HG03280 (cell line): ENCODE measurements around the gene FRS2.
"Not testable (repeated sequence)": the region's sequence is repeated elsewhere in the genome, so short reads cannot be mapped to it uniquely, and the experiment has no call there.

ENCODE experiments used
- ATAC-seq: cut with Tn5 transposase; IDR thresholded peaks from one replicate; pipeline ENCODE4 v1.9.1; 2021; ENCODE audit warnings: mild to moderate bottlenecking, moderate library complexity; ENCODE audit not compliant: unreplicated experiment

The FRS2 gene

DNA sequence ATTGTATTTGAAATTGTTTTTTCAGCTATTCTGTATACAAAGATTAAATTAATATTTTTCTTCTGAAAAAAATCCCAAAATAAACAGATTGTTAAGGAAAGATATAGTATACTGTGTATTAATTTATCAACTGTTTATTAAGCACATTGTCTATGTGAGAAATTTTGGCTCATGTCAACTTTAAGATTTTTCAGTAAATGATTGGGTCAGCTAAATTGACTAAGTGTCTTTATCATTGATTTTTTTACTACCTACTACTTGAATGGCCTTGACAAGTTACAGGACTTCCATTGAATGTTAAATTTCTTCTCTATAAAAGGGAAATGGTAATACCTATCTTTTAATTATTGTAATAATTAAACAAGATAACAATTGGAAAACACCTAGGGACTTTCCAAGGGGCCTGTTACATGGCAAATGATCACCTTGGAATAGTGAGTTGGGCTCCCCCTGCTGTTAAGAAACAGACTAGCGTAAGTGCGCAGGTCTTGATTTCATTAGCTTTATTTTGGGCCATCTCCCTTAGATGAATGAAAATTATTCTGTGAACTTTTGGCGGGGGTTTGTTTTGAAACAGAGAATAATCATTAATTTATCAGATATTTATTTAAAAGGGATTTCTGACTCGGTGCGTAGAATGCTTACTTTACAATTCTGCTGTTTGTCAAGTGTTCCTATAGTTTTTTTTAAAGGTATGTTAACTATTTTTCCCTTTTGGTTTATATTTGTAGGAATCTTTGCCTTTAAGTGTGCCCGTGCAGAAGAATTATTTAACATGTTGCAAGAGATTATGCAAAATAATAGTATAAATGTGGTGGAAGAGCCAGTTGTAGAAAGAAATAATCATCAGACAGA is 100.6 kb downstream of the FRS2 start:
- ATAC-seq, result peak; percentile 82

DNA sequence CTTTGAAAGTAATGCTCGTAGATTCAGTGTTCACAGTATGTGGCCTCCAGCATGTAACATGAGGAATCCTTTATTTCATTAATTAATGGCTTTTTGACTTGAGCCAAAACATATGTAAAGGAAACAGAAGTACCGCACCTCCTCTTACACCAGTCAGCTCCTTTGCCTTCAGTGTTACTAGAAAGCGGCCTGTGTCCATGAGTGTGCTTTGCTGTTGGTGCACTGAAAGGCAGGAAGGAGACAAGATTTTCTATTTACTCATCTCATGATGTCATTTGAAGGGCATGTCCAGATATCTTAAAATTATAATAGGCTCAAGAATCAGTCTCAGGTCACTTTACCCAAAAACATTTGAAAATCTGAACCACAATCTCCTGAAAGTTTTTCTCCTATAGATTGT is 105.2 kb downstream of the FRS2 start:
- ATAC-seq, result no peak

DNA sequence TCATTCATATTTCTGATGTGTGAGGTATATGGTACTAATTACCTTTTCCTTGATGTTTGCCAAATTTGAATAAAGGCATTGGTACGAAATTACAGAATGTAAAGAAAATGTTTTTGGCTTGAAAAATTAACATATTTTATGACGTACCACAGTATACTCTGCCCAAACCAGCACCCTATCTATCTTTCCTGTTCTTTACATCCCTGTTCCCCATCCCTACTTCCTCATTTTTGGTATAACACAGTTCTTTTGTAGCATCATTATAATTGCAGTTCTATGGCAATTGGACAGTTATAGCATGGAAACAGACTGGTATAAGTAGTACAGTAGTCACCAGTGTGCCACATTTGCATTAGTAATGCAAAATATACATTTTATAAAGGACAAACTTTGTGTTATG is 108.1 kb downstream of the FRS2 start:
- ATAC-seq, result no peak

DNA sequence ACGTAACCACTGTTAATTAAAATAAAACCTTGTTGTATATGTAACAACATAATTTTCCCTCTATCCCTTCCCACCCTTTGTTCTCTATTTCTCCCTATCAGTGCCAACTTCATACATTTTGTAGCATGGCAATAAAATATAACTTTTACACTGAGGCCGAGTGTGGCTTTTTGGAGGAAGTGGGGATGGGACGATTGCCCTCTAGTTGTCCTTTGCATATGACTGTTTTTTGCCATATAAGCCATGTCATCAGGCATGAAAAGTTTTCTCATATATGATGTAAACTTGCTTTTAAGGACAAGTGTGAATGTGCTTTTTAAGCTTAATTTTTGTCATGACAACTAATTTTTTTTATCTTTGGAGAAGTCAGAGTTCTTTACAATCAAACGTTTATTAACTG is 108.8 kb downstream of the FRS2 start:
- no peak for ATAC-seq

DNA sequence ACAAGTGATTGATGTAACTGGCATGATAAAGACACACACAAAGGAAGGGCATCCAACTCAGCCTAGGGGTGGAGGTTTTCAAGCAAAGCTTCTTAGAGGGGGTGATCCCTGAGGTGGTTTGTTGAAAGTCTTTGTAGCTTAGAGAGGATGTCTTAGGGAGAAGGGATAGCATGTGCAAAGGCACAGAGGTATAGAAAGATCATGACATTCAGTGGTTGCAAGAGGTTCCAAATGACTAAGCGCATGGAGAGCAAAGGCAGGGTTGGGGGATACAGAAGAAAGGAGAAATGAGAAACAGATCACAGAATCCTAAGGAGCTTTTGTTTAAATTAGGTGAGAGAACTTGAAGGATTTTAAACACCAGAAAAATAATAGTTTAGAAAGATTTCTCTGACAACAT is 109.9 kb downstream of the FRS2 start:
- no peak for ATAC-seq

DNA sequence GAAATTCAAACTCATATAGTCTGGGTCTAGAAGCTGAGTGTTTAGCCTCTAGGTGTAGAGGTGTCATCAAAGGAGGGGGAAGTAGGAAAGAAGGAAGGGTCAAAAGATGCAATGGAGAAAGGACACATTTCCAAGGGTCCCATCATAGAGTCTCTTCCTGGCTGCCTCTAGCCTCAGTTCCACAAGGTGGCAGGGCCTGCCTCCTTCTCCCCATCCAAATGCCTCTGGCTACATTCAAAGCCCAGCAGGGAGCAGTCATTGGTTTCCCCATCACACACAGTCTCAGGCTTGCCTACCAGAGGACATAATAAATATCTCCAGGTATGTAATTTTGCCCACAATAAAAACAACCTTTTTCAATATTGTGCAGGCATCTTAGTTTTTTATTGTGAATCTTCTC is 113.0 kb downstream of the FRS2 start:
- ATAC-seq, result no peak

DNA sequence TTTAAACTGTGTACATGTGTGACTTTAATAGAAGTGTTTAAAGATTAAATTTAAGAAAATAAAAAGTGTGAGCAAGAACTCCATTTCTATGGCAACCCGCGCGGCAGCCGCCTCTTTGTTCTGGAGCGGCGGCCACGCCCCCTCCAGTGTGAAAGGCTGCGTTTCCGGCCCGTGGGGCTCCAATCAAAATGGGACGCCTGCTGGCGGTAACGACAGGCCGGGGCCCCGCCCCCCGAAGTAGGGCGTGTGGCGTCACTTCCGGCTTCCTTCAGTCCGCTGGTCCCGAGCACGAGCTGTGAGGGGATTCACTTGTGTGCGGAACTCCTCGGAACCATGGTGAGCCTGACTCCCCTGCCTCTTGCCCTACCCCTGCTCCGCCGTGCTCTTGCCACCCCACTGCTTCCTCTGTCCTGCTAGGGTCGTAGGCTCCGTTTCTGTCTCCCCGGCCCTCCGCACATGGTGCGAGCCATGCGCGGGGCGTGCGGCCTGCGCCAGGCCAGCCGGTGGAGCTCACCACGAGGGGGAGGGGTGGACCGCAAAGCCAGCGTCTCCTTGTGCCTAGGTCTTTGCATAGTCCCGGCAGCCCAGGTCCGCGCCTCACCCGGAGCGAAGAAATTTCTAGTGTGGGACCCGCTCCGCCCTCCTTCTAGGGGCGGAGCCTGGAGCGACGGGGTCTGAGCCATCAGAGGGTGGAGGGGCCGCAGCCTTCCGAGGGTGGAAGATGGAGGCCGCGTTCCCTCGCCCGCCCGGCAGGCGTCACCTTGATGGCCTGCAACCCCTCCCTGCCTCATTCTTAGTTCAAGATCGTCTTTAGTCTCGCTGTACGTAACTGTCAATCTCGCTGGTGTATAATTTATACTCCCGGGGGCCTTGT is 115.2 kb downstream of the FRS2 start, which contains the start of gene CCT2:
Gene CCT2 (plus strand): TSS at position 271 of the 874 bp plus-strand sequence. CDS start 63 bp downstream, at position 334.
- ATAC-seq, result peak; percentile 95

DNA sequence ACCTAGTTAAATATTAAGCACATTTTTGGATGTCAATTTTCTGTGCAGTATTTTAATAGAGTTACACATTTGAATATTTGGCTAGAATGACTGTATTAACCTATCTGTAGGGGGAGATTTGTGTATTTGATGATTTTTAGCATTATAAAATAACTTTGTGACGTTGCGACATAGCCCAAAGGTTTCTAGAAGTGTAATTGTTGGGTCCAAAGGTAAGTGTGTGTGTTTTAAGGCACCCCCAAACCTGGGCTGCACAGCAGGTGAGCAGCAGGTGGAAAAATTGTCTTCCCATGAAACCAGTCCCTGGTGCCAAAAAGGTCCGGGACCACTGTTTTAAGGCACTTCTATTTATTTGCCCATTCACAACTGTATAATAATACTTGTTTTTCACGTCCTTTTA is 118.3 kb downstream of the FRS2 start:
- ATAC-seq, result no peak

DNA sequence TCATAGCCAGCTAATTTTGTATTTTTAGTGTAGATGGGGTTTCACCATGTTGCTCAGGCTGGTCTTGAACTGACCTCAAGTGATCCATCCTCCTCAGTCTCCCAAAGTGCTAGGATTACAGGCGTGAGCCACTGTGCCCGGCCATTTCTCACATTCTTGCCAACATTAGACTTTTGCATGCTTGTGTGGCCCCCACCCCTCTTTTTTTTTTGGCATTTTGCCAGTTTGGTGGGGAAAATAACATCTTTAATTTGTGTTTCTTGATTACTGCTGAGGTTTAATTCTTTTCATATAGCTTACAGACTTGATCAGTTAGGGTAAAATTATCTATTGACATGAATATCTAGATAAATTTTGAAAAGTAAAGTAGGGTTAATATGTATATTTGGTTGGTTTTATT is 118.9 kb downstream of the FRS2 start:
- no peak for ATAC-seq

DNA sequence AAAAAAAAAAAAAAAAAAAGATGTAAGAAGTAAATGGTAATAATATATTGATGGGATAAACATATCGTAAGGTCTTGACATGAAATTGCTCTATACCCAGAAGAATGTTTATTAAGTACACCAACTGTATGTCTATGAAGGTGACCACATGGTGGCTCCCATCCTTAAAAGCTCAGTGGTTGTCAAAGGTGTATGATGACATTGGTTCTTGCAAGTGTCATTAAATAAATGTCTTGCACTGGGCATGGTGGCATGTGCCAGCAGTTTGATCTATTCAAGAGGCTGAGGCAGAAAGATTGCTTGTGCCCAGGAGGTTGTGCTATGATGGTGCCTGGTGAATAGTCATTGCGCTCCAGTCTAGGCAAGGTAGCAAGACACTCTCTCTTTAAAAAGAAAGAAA is 125.5 kb downstream of the FRS2 start:
- no peak for ATAC-seq

DNA sequence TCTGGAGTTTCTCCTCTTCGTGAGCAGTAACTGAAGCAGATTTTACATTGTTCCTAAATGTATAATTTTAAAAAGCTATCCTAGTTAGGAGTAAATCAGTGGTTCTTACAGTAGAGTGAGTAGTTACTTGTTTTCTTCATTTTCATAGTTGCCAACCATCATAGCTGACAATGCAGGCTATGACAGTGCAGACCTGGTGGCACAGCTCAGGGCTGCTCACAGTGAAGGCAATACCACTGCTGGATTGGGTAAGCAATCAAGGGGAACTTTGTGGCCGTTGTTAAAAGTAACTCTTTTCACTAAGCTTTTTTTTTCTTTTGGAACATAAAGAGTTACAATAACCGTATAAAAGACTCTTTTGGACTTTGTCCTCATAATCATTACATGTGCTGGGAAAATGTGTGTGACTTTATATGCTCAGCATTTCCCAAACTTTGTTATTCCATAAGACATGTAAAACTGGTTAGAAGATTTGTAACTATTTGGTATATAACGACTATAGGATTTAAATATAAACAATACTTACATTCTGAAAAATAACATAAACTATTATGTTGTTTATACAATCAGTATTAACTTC is 128.1 kb downstream of the FRS2 start:
- ATAC-seq, result no peak

DNA sequence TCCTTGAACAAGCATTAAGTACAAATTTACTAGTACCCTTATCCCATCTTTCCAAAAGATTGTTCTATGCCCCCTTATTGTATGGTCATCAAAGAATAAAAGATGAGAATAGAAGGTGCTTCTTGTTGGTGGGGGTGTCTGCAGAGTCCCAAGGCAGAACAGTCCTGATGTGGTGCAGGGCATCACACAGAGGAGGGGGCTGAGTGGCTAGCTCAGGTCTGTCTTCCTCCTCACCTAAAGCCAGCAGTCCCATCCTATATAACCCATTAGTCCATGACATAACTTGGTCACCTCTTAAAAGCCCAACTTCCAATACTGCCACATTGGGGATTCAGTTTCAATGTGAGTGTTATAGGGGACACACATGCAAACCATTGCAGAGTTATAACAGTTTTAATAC is 130.6 kb downstream of the FRS2 start:
- ATAC-seq, result no peak

DNA sequence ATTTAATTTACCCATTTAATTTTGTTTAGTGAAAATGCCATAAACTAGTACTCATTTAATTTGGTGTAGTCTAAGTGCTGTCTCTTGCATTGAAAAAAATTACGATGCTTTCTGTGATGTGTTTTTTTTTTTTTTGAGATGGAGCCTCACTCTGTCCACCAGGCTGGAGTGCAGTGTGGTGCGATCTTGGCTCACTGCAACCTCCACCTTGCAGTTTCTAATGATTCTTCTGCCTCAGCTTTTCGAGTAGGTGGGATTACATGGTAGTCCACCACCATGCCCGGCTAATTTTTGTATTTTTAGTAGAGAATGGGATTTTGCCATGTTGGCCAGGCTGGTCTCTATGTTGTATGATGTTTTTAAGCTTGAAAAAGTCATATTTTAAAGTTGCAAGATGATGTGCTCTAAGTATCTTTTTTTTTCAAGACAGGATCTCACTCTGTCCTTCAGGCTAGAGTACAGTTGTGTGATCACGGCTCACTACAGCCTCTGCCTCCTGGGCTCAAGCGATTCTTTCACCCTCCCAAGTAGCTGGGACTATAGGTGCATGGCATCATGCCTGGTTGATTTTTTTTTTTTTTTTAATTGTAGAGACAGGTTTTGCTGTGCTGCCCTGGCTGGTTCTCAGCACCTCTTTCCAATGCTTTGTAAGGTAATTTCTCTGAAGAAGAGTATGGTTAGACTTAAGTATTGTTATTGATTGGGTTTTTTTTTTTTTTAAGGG is 131.9 kb downstream of the FRS2 start:
- ATAC-seq, result no peak

DNA sequence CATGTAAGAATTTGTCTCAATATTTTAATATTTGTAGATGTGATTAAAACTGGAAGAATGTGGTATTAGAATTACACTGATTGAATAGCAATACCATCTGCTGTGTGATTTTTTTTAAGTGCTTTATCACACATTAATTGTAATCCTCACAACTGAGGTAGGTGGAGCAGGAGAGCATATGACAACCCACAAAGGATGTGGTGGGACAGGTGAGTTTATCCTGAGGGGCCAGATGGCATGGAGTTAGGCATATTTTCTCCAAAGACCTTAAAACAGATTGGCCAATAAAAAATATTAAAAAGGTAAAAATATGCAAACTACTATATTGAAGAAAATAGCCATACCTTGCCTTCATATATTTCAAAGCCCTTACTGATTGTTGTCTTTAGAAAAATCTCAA is 132.8 kb downstream of the FRS2 start:
- ATAC-seq, result no peak

DNA sequence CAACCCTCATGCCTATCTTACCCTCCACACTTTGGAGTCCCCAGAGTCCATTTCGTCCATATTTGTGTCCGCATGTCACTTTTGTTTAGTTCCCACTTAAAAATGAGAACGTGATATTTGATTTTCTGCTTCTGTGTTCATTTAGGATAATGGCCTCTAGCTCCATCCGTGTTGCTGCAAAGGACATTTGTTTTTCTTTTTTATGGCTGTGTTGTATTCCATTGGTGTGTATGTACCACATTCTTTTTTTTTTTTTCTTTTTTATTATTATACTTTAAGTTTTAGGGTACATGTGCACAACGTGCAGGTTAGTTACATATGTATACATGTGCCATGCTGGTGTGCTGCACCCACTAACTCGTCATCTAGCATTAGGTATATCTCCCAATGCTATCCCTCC is 133.4 kb downstream of the FRS2 start:
- ATAC-seq, result not testable (repeated sequence)

DNA sequence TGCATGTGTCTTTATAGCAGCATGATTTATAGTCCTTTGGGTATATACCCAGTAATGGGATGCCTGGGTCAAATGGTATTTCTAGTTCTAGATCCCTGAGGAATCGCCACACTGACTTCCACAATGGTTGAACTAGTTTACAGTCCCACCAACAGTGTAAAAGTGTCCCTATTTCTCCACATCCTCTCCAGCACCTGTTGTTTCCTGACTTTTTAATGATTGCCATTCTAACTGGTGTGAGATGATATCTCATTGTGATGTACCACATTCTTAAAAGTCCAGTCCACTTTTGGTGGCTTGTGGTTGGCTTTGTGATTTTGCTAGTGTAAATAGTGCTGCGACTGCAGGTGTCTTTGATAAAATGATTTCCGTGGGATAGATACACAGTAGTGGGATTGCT is 134.1 kb downstream of the FRS2 start:
- not testable (repeated sequence) for ATAC-seq

DNA sequence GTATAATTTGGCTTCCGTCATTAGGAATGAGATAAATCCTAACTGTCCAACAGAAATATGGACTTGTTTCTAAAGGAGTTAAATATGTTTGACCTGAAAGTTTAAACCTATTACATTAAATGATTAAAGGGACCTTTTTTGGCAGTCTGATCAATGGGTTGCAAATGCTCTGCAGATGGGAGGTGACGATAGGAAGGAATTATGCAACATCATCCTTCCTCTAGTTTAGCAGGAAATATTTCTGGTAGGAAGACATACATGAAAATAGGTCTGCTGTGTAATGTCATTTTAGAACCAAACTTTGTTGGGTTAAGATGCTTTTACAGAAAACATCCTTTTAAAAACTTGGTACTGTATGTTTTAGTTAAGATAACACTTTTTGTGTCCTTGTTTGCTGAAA is 137.9 kb downstream of the FRS2 start:
- ATAC-seq, result no peak

DNA sequence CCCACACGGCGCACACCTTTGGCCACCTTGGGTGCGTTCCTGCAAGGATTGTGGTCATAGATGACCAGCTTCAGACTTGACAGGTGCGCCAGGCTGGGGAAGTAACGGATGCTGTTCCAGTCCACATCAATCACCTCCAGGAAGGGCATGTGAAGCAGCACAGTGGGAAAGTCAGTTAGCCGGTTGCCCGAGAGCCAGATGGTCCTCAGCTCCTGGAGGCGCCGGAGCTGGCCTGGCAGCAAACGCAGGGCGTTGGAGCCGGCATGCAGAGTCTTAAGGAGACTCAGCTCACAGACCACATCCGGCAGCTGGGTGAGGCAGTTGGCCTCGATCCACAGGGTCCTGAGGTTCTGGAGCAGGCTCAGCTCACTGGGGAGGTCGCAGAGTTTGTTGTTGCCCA is 139.9 kb downstream of the FRS2 start:
- ATAC-seq, result no peak

DNA sequence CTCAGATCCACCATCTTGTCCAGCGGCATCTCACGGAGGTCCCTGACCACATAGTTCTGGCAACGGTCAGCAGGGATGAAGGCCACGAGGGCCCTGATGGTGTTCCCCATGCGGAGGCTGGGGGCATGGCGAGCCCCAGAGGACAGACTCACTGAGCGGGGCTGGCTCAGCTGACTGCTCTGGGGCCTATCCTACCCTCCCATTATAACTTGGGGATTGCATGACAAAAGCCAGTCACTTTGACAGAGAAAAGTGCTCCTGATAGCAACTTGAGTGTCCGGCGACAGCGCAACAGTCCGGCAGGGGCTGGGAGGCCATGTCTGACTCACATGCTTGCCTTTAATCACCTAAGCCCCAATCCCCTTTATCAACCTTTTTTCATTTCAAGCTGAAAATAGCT is 140.5 kb downstream of the FRS2 start, which contains the start of gene LRRC10:
Gene LRRC10 (minus strand): TSS at position 179 of the 400 bp plus-strand sequence. CDS start 69 bp downstream, at position 110.
- ATAC-seq, result no peak

DNA sequence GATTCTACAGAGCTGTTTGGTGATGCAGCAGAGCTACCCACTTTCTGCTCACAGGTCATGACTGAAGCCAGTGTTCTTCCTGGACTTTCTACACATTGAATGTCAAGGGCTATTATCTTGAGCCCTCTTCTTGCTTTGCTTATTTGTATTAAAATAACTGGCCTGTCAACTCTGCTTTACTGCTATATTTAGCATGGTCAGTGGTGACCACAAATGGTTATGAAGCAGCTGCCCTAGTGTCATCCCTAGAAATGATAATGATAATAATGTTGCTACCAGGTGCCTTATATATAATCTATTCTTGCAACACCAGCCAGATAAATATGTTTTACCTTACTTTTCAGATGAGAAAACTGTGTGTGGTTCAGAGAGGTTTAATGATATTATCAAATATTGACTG is 143.2 kb downstream of the FRS2 start:
- no peak for ATAC-seq

DNA sequence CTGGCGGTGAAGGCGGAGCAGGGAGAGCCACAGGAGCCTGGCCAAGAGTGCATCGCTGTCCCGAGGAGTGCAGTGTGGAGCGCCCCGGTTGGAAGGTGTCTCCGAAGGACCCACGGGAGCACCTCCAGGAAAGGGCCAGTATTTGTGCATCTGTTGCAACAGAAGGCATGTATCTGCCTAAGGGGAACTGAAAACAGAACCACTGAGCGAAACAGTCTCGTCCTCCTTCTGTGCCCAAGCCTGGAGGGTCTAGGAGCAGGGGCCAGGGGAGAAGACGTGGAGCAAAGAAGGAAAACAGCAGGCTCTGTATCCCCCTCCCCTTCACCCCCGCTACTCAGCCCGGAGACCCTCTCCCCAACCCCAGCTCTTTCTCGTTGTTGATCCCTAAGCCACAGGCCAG is 145.8 kb downstream of the FRS2 start:
- ATAC-seq, result no peak
